ENCODE data around the gene PLCG2. TPM values are rescaled to one million over a fixed set of nuclear protein-coding genes. Genes with fewer than 3 reads are reported as not detected.

The PLCG2 gene
- total and polyA plus RNA-seq, 2 of the 8 experiments (the other 6 are each of a cell fraction or from before 2014, with no cell fraction given) = 6.1 to 6.9 TPM

DNA sequence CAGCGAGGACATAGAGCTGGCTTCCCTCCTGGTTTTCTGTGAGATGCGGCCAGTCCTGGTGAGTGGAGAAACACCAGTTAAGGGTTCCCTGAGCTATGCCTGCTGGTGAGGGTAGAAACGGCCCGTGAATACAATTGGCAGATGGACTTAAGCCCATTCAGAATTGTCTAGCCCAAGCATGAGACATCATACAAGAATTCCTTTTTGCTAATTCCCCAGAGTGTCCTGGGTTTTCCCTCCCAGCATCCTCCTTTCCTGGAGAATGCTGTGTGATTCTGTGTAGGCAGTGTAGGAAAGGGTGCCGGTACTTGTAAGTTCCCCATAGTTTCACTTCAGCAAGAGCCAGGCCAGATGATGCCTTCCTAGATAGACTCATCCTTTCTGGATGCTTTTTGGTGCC lies 167.1 kb downstream of the PLCG2 start:
- Histone ChIP-seq H4K5ac (ENCODE audit: insufficient read length, low read depth, low read length) (no peak overlapping the region), H4K8ac (ENCODE audit: extremely low read depth, insufficient read depth, low read length) (no peak overlapping the region), H3K9me3 (ENCODE audit: insufficient read depth in 2 of 2, low read depth in 1 of 2, low read length in 1 of 2) (no peaks in the 10 kb centered on the region), H2BK15ac (ENCODE audit: low read length) (no peak overlapping the region), H3K4ac (replicated peaks; ENCODE audit: insufficient read length, low read depth, low read length) (no peak overlapping the region), H3K23me2 (ENCODE audit: low read depth, low read length) (no peaks in the 10 kb centered on the region), H2BK5ac (ENCODE audit: low read depth, low read length) (no peak overlapping the region), H2AFZ (ENCODE audit: low read length) (no peak overlapping the region), H2BK20ac (ENCODE audit: low read length) (no peak overlapping the region), H3K9ac (replicated peaks in 1 of 4; ENCODE audit: extremely low read depth in 1 of 4, low read depth in 3 of 4, low read length in 3 of 4) (no peak overlapping the region), H3K79me2 (ENCODE audit: control insufficient read depth in 1 of 2, insufficient read depth in 2 of 2, low read length in 2 of 2) (no peaks in the 10 kb centered on the region), H3K4me2 (ENCODE audit: insufficient read depth in 1 of 2, low read depth in 2 of 2, low read length in 2 of 2) (no peak overlapping the region), H3K79me1 (ENCODE audit: low read depth, low read length) (no peaks in the 10 kb centered on the region), H3K14ac (ENCODE audit: insufficient read length) (no peak overlapping the region), H3K18ac (ENCODE audit: extremely low read depth, low read length) (no peak overlapping the region), H2BK120ac (replicated peaks; ENCODE audit: low read depth, low read length) (no peak overlapping the region), H3K56ac (replicated peaks; ENCODE audit: insufficient read length, low read depth, low read length) (no peak overlapping the region), H4K20me1 (replicated peaks in 1 of 2; ENCODE audit: control insufficient read depth in 1 of 2, insufficient read depth in 2 of 2, low read length in 2 of 2) (no peaks in the 10 kb centered on the region), H3K27ac (ENCODE audit: low read depth, low read length) (no peak overlapping the region), H3K27me3 (replicated peaks in 1 of 4; ENCODE audit: control insufficient read depth in 3 of 4, extremely low read depth in 1 of 4, insufficient read depth in 3 of 4, low read length in 3 of 4) (peaks cover 0 to 2% (median 0%) of the 10 kb centered on the region in 4 experiments; a peak in 1 of 7 replicates), H3K4me3 (ENCODE audit: extremely low read depth in 1 of 4, insufficient read depth in 2 of 4, low read depth in 3 of 4, low read length in 4 of 4) (no peak overlapping the region), H4K91ac (replicated peaks; ENCODE audit: insufficient read length, low read length) (no peak overlapping the region), H2AK5ac (ENCODE audit: low read depth, low read length) (no peak overlapping the region), H3K23ac (ENCODE audit: insufficient read length) (no peak overlapping the region), H3K36me3 (ENCODE audit: control insufficient read depth in 2 of 4, insufficient read depth in 4 of 4, low read length in 3 of 4) (no peaks in the 10 kb centered on the region), H3K4me1 (replicated peaks in 1 of 4; ENCODE audit: control insufficient read depth in 3 of 4, insufficient read depth in 4 of 4, low read length in 3 of 4) (peaks cover under 1 to 17% (median 9%) of the 10 kb centered on the region in 4 experiments; a peak in 5 of 7 replicates), H2BK12ac (ENCODE audit: low read depth, low read length) (no peak overlapping the region)
- CTCF ChIA-PET (ENCODE audit: partially characterized antibody) = interaction anchor here (0.9 to 2.0 kb wide), 4 partner anchors 13 to 86 kb away, joined by 3 to 10 read pairs (median 6); no protein-coding TSS in a partner anchor
- no peak for DNase-seq (ENCODE audit: low read depth in 1 of 2, low spot score in 2 of 2)
- POLR2A ChIA-PET (ENCODE audit: partially characterized antibody) = no interaction called here
- no peak for FAIRE-seq
- WGBS, 2 experiments (ENCODE audit: extremely low coverage in 1 of 2, insufficient coverage in 1 of 2, insufficient read length in 1 of 2, insufficient replicate concordance in 2 of 2, low coverage in 1 of 2, low lambda C conversion rate in 2 of 2, missing lambda C conversion rate in 1 of 2) = 99% methylated on average over 5 of the region's 5 CpGs; no CpG with 5 or more reads in 1 of the 2 experiments
- TF ChIP-seq SIX5 (IDR thresholded peaks at IDR 0.05; ENCODE audit: low read depth, low read length) (no peak), PHF8 (conservative IDR thresholded peaks at IDR 0.05; ENCODE audit: low read depth, low read length) (no peak), CHD2 (IDR thresholded peaks at IDR 0.05; ENCODE audit: low read length) (no peak), SIN3A (conservative IDR thresholded peaks at IDR 0.05 in 1 of 2, IDR thresholded peaks at IDR 0.05 in 1 of 2; ENCODE audit: low read depth in 1 of 2, low read length in 2 of 2) (no peak)
